Dermis microvascular lymphatic vessel endothelial cell (primary cell): Measurements from ENCODE around the gene ALLC. TPM values are rescaled to one million over a fixed set of nuclear protein-coding genes. Genes with fewer than 3 reads are reported as not detected.
"Not testable (repeated sequence)": the region's sequence is repeated elsewhere in the genome, so short reads cannot be mapped to it uniquely, and the experiment has no call there.

ENCODE experiments used
- DNase-seq, 2 donors: peaks; one replicate each; pipeline versions ENCODE4 v3.0.0 to v3.0.0-alpha.2; 2010; ENCODE audit warnings: low read depth in 2 of 2
- total RNA-seq: library from RNA; depleted of rRNA; stranded (reverse); fragments of >200 nt; gene quantifications from 2 replicates; pipeline ENCODE4 v1.2.1, GENCODE V29; 2014

Gene ALLC
- total RNA-seq, 1 donor from 2014 or later = not detected

- peak; percentile 15 to 68 for DNase-seq
Measured at GRCh38 chr2:3626118-3626811, 31.7 kb upstream of the ALLC start.

GRCh38 chr2:3626812-3627499, 31.0 kb upstream of the ALLC start:
- DNase-seq = no peak

GRCh38 chr2:3627500-3628100, 30.4 kb upstream of the ALLC start:
- DNase-seq = no peak

- no peak for DNase-seq
Measured at GRCh38 chr2:3628241-3628679, 29.7 kb upstream of the ALLC start.

GRCh38 chr2:3628800-3629199, 29.2 kb upstream of the ALLC start:
- DNase-seq = peak in 1 of 2 donors; percentile 16

GRCh38 chr2:3630631-3631030, 27.4 kb upstream of the ALLC start:
- no peak for DNase-seq

GRCh38 chr2:3631161-3631850, 26.7 kb upstream of the ALLC start:
- no peak for DNase-seq

- DNase-seq = no peak
Measured at GRCh38 chr2:3631851-3632659, 25.9 kb upstream of the ALLC start.

- no peak for DNase-seq
Measured at GRCh38 chr2:3633089-3633981, 24.7 kb upstream of the ALLC start.

GRCh38 chr2:3633982-3634595, 23.9 kb upstream of the ALLC start:
- no peak for DNase-seq

- no peak for DNase-seq
Measured at GRCh38 chr2:3634596-3635121, 23.3 kb upstream of the ALLC start.

- no peak for DNase-seq
Measured at GRCh38 chr2:3635171-3635974, 22.6 kb upstream of the ALLC start.

- not testable (repeated sequence) for DNase-seq
Measured at GRCh38 chr2:3635975-3636327, 22.0 kb upstream of the ALLC start.

GRCh38 chr2:3636586-3637310, 21.3 kb upstream of the ALLC start:
- no peak for DNase-seq

- DNase-seq = no peak
Measured at GRCh38 chr2:3637311-3637675, 20.7 kb upstream of the ALLC start.

- no peak for DNase-seq
Measured at GRCh38 chr2:3637692-3638455, 20.1 kb upstream of the ALLC start.

GRCh38 chr2:3638456-3638810, 19.6 kb upstream of the ALLC start:
- no peak for DNase-seq
